Peyer's patch (tissue), 4 donors: ENCODE measurements around the gene GRID2. TPM values are rescaled to one million over a fixed set of nuclear protein-coding genes. Genes with fewer than 3 reads are reported as not detected.

Experiments used
- DNase-seq, 3 donors: peaks; one replicate each; pipeline ENCODE4 v3.0.0-alpha.2; 2017 to 2019
- H3K27ac ChIP-seq, 4 donors: fragments of 200-600 bp; sonication (generic); one replicate each; pipeline ENCODE4 v1.5.1; 2016 to 2019
- H3K27me3 ChIP-seq, 2 donors: fragments of 200-600 bp; sonication (generic); one replicate each; pipeline ENCODE4 v1.5.1; 2019
- H3K36me3 ChIP-seq, 3 donors: fragments of 200-600 bp; sonication (generic); one replicate each; pipeline ENCODE4 v1.5.1; 2016 to 2019
- H3K4me1 ChIP-seq, 4 donors: fragments of 200-600 bp; sonication (generic); one replicate each; pipeline ENCODE4 v1.5.1; 2016 to 2019
- H3K4me3 ChIP-seq, 4 donors: fragments of 200-600 bp; sonication (generic); 1 replicate in 3 of 4; 2 replicates in 1 of 4; pipeline ENCODE4 v1.5.1; 2016 to 2019; ENCODE audit warnings: mild to moderate bottlenecking in 1 of 4
- H3K9me3 ChIP-seq, 4 donors: fragments of 200-600 bp; sonication (generic); one replicate each; pipeline ENCODE4 v1.5.1; 2016 to 2019; ENCODE audit warnings: mild to moderate bottlenecking in 1 of 4
- POLR2A ChIP-seq, 2 donors: fragments of 450-650 bp; IDR thresholded peaks; one replicate each; pipeline ENCODE4 v1.5.1; 2017; ENCODE audit warnings: antibody characterized with exemption in 2 of 2, mild to moderate bottlenecking in 2 of 2, moderate library complexity in 2 of 2
- small RNA-seq, 2 donors: library from RNA; depleted of rRNA; stranded (forward); fragments of <200 nt; gene quantifications; one replicate each; pipeline ENCODE3, GENCODE V24; 2016
- total RNA-seq, 4 donors: library from RNA; depleted of rRNA; stranded (reverse); fragments of >200 nt; gene quantifications; one replicate each; pipeline ENCODE4 v1.1.0, GENCODE V29; 2016
- TF ChIP-seq, protein P1 (sequence below), 6 experiments: fragments of 450-650 bp in 4 of 6; fragments of 200-600 bp in 2 of 6; sonication (generic) in 1 of 6; IDR thresholded peaks; one replicate each; pipeline ENCODE4 v1.5.1; 2017 to 2019; ENCODE audit warnings: antibody characterized with exemption in 6 of 6, mild to moderate bottlenecking in 3 of 6, moderate library complexity in 1 of 6

The GRID2 gene
- total RNA-seq, 4 donors from 2014 or later = 0.54 TPM; not detected in 3

- Histone ChIP-seq H3K27ac (no peak overlapping the region), H3K36me3 (no peaks in the 10 kb centered on the region), H3K4me1 (no peaks in the 10 kb centered on the region), H3K4me3 (no peak overlapping the region), H3K9me3 (no peaks in the 10 kb centered on the region), H3K27me3 (no peaks in the 10 kb centered on the region)
- DNase-seq = no peak
- no peak for TF ChIP-seq POLR2A (IDR thresholded peaks at IDR 0.05)
- TF ChIP-seq, protein P1, sequence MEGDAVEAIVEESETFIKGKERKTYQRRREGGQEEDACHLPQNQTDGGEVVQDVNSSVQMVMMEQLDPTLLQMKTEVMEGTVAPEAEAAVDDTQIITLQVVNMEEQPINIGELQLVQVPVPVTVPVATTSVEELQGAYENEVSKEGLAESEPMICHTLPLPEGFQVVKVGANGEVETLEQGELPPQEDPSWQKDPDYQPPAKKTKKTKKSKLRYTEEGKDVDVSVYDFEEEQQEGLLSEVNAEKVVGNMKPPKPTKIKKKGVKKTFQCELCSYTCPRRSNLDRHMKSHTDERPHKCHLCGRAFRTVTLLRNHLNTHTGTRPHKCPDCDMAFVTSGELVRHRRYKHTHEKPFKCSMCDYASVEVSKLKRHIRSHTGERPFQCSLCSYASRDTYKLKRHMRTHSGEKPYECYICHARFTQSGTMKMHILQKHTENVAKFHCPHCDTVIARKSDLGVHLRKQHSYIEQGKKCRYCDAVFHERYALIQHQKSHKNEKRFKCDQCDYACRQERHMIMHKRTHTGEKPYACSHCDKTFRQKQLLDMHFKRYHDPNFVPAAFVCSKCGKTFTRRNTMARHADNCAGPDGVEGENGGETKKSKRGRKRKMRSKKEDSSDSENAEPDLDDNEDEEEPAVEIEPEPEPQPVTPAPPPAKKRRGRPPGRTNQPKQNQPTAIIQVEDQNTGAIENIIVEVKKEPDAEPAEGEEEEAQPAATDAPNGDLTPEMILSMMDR (IDR thresholded peaks at IDR 0.05) = no peak
Observed at GRCh38 chr4:93810340-93810992, 1506.7 kb downstream of the GRID2 start.

DNA sequence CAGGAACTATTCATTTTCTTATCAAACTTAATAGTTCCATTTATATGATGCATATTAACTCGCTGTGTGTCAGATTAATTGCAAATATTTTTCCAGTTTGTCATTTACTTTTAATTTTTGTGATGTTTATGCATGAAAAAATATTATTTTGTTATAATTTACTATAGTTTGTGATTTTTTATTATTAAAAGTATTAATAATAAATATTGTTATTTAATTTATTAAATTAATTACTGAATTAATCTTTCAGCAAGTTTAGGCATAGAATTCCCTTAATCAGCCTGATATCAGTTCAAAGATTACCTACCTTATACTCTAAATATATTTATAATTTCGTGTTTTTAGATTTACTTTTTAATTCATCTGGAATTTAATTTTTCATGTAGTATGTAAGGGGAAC lies 1509.3 kb downstream of the GRID2 start:
- Histone ChIP-seq H3K27me3 (no peaks in the 10 kb centered on the region), H3K27ac (no peak overlapping the region), H3K4me3 (no peak overlapping the region), H3K36me3 (no peaks in the 10 kb centered on the region), H3K4me1 (no peaks in the 10 kb centered on the region), H3K9me3 (no peaks in the 10 kb centered on the region)
- TF ChIP-seq POLR2A (IDR thresholded peaks at IDR 0.05) = no peak
- TF ChIP-seq, protein P1 (IDR thresholded peaks at IDR 0.05) = no peak
- DNase-seq = no peak

DNA sequence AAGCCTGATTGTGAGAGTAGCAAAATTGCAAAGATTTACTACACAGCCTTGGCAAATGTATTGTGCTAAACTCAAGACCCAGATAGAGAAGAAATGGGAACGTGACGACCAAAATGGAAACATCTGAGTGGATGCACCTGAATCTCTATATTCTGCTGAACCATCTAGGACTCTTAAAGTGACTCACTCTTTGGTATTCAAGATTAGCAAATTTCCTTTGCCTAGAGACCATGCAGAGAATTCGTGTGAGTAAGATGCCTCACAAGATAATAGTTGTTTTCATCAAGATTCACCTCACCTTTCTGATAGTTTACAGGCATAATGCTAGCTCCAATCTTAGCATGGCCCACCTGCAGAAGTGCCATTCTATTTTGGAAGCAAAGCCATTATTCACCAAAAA lies 1510.4 kb downstream of the GRID2 start:
- no peak overlapping the region for H3K4me3 ChIP-seq
- no peak for TF ChIP-seq POLR2A (IDR thresholded peaks at IDR 0.05)
- TF ChIP-seq, protein P1 (IDR thresholded peaks at IDR 0.05) = no peak

GRCh38 chr4:93814722-93815121 lies 1511.0 kb downstream of the GRID2 start:
- no peak overlapping the region for H3K4me3 ChIP-seq
- H3K36me3 ChIP-seq = no peaks in the 10 kb centered on the region
- no peaks in the 10 kb centered on the region for H3K9me3 ChIP-seq
- TF ChIP-seq, protein P1 (IDR thresholded peaks at IDR 0.05) = no peak
- TF ChIP-seq POLR2A (IDR thresholded peaks at IDR 0.05) = no peak
- no peaks in the 10 kb centered on the region for H3K4me1 ChIP-seq
- peak in 1 of 3 donors; percentile 52 for DNase-seq
- no peak overlapping the region for H3K27ac ChIP-seq
- no peaks in the 10 kb centered on the region for H3K27me3 ChIP-seq

More for the DNA sequence above, 1510.4 kb downstream of the GRID2 start:
- H3K9me3 ChIP-seq = no peaks in the 10 kb centered on the region
- no peaks in the 10 kb centered on the region for H3K36me3 ChIP-seq
- no peaks in the 10 kb centered on the region for H3K27me3 ChIP-seq
- no peak for DNase-seq
- H3K27ac ChIP-seq = no peak overlapping the region
- no peaks in the 10 kb centered on the region for H3K4me1 ChIP-seq

Small RNAs within 50 kb of the gene (small RNA-seq; reads per million reads assigned to genes)
- 0 reads per million in 2 donors for gene RNA5SP164
